ENCODE data around the gene COQ8A. TPM values are rescaled to one million over a fixed set of nuclear protein-coding genes. Genes with fewer than 3 reads are reported as not detected.

Gene COQ8A
- polyA plus RNA-seq, 1 donor from 2014 or later: 13.2 TPM

GRCh38 chr1:226979115-226979516 is 39.0 kb downstream of the COQ8A start:
- H3K9me3 ChIP-seq (ENCODE audit: low read length): no peaks in the 10 kb centered on the region
- H3K27me3 ChIP-seq (ENCODE audit: insufficient read depth, low read depth, low read length): no peaks in the 10 kb centered on the region
- H3K27ac ChIP-seq (ENCODE audit: low read length): no peak overlapping the region
- no peak overlapping the region for H3K4me3 ChIP-seq (ENCODE audit: low read length)
- no peak overlapping the region for H2AFZ ChIP-seq (ENCODE audit: low read depth, low read length)
- H3K9ac ChIP-seq (ENCODE audit: low read length): no peak overlapping the region
- TF ChIP-seq CTCF (IDR thresholded peaks at IDR 0.05; ENCODE audit: poor library complexity, severe bottlenecking) (no peak), EZH2 (IDR thresholded peaks at IDR 0.05; ENCODE audit: borderline replicate concordance, insufficient read depth, low read length, poor library complexity, severe bottlenecking) (no peak), REST (IDR thresholded peaks at IDR 0.05; ENCODE audit: borderline replicate concordance) (no peak), RAD21 (conservative IDR thresholded peaks at IDR 0.05) (no peak), POLR2AphosphoS5 (IDR thresholded peaks at IDR 0.05) (no peak), SMC3 (conservative IDR thresholded peaks at IDR 0.05; ENCODE audit: poor library complexity) (no peak), EP300 (conservative IDR thresholded peaks at IDR 0.05; ENCODE audit: poor library complexity, severe bottlenecking) (no peak)
- H3K4me2 ChIP-seq (ENCODE audit: low read length): no peak overlapping the region
- no peaks in the 10 kb centered on the region for H3K36me3 ChIP-seq (ENCODE audit: insufficient read depth, low read length)
- no peaks in the 10 kb centered on the region for H3K9me2 ChIP-seq (ENCODE audit: insufficient read depth, low read length)
- no peaks in the 10 kb centered on the region for H3F3A ChIP-seq (ENCODE audit: insufficient read depth, low read length, poor library complexity, severe bottlenecking)
- no peaks in the 10 kb centered on the region for H3K79me2 ChIP-seq (replicated peaks; ENCODE audit: insufficient read depth, low read length)
- no peaks in the 10 kb centered on the region for H4K20me1 ChIP-seq (ENCODE audit: insufficient read depth)

- Histone ChIP-seq H3K27ac (ENCODE audit: low read length) (no peak overlapping the region), H3F3A (ENCODE audit: insufficient read depth, low read length, poor library complexity, severe bottlenecking) (no peaks in the 10 kb centered on the region), H3K9ac (ENCODE audit: low read length) (no peak overlapping the region), H3K36me3 (ENCODE audit: insufficient read depth, low read length) (no peaks in the 10 kb centered on the region), H3K79me2 (replicated peaks; ENCODE audit: insufficient read depth, low read length) (no peaks in the 10 kb centered on the region), H4K20me1 (ENCODE audit: insufficient read depth) (no peaks in the 10 kb centered on the region), H2AFZ (ENCODE audit: low read depth, low read length) (no peak overlapping the region), H3K4me3 (ENCODE audit: low read length) (no peak overlapping the region), H3K9me3 (ENCODE audit: low read length) (no peaks in the 10 kb centered on the region), H3K27me3 (ENCODE audit: insufficient read depth, low read depth, low read length) (no peaks in the 10 kb centered on the region), H3K9me2 (ENCODE audit: insufficient read depth, low read length) (no peaks in the 10 kb centered on the region), H3K4me2 (ENCODE audit: low read length) (no peak overlapping the region)
- TF ChIP-seq REST (IDR thresholded peaks at IDR 0.05; ENCODE audit: borderline replicate concordance): no peak
- no peak for TF ChIP-seq POLR2AphosphoS5 (IDR thresholded peaks at IDR 0.05)
- no peak for TF ChIP-seq TAF1 (IDR thresholded peaks at IDR 0.05; ENCODE audit: low read depth)
- no peak for TF ChIP-seq RAD21 (conservative IDR thresholded peaks at IDR 0.05)
- TF ChIP-seq EP300 (conservative IDR thresholded peaks at IDR 0.05; ENCODE audit: poor library complexity, severe bottlenecking): no peak
- no peak for TF ChIP-seq SMC3 (conservative IDR thresholded peaks at IDR 0.05; ENCODE audit: poor library complexity)
- no peak for TF ChIP-seq EZH2 (IDR thresholded peaks at IDR 0.05; ENCODE audit: borderline replicate concordance, insufficient read depth, low read length, poor library complexity, severe bottlenecking)
These were observed 39.5 kb downstream of the COQ8A start for GRCh38 chr1:226979517-226980121.

All from neural cell (in vitro differentiated cells).